MM.1S (cell line): ENCODE data around the gene TAF5.
A peak's percentile ranks its signal among the peaks of the same experiment; 100 is the strongest.
"Not testable (repeated sequence)": the region's sequence is repeated elsewhere in the genome, so short reads cannot be mapped to it uniquely, and the experiment has no call there.

Source experiments
- DNase-seq: peaks from one replicate; pipeline ENCODE4 v3.0.0-alpha.2; 2015
- H2AFZ ChIP-seq: fragments of 300-600 bp; sonication (generic); 2 replicates; pipeline ENCODE4 v1.6.0; 2016; ENCODE audit warnings: antibody characterized with exemption, low read length
- H3F3A ChIP-seq: fragments of 300-600 bp; sonication (generic); 2 replicates; pipeline ENCODE4 v1.6.1; 2016; ENCODE audit warnings: mild to moderate bottlenecking, antibody characterized with exemption, low read length, moderate library complexity, mixed read lengths; ENCODE audit not compliant: insufficient read depth
- H3K27ac ChIP-seq: fragments of 300-600 bp; sonication (generic); 2 replicates; pipeline ENCODE4 v1.5.1; 2016; ENCODE audit warnings: mild to moderate bottlenecking, low read length
- H3K27me3 ChIP-seq: fragments of 300-600 bp; sonication (generic); replicated peaks from 2 replicates; pipeline ENCODE4 v1.6.0; 2016; ENCODE audit warnings: low read length; ENCODE audit not compliant: insufficient read depth
- H3K36me3 ChIP-seq: fragments of 300-600 bp; sonication (generic); replicated peaks from 2 replicates; pipeline ENCODE4 v1.6.1; 2016; ENCODE audit warnings: mild to moderate bottlenecking, low read length, mixed read lengths; ENCODE audit not compliant: insufficient read depth
- H3K4me1 ChIP-seq: fragments of 300-600 bp; sonication (generic); 2 replicates; pipeline ENCODE4 v1.6.1; 2016; ENCODE audit warnings: low read length, mixed read lengths
- H3K4me2 ChIP-seq: fragments of 300-600 bp; sonication (generic); 2 replicates; pipeline ENCODE4 v1.6.0; 2016; ENCODE audit warnings: low read depth, low read length
- H3K4me3 ChIP-seq: fragments of 300-600 bp; sonication (generic); 2 replicates; pipeline ENCODE4 v1.5.1; 2016; ENCODE audit warnings: low read length, mixed read lengths
- H3K79me2 ChIP-seq: fragments of 300-600 bp; sonication (generic); 2 replicates; pipeline ENCODE4 v1.6.1; 2016; ENCODE audit warnings: mixed run types, low read length, mixed read lengths
- H3K9ac ChIP-seq: fragments of 300-600 bp; sonication (generic); 2 replicates; pipeline ENCODE4 v1.6.1; 2016; ENCODE audit warnings: low read length, mixed read lengths
- H3K9me2 ChIP-seq: fragments of 300-600 bp; sonication (generic); replicated peaks from 2 replicates; pipeline ENCODE4 v1.6.1; 2016; ENCODE audit warnings: mild to moderate bottlenecking, low read length, mixed read lengths; ENCODE audit not compliant: insufficient read depth
- H3K9me3 ChIP-seq: fragments of 300-600 bp; sonication (generic); replicated peaks from 2 replicates; pipeline ENCODE4 v1.6.1; 2016; ENCODE audit warnings: mild to moderate bottlenecking, low read length, mixed read lengths; ENCODE audit not compliant: insufficient read depth
- H4K20me1 ChIP-seq: fragments of 300-600 bp; sonication (generic); 2 replicates; pipeline ENCODE4 v1.6.1; 2016; ENCODE audit warnings: mild to moderate bottlenecking, low read length, moderate library complexity, mixed read lengths; ENCODE audit not compliant: insufficient read depth
- EZH2 ChIP-seq: fragments of 300-600 bp; sonication (generic); optimal IDR thresholded peaks from 2 replicates; pipeline ENCODE3; 2017; ENCODE audit warnings: low read depth, mild to moderate bottlenecking, antibody characterized with exemption, low read length, mixed read lengths
- EZH2phosphoT487 ChIP-seq: fragments of 300-600 bp; sonication (generic); IDR thresholded peaks from 2 replicates; pipeline ENCODE4 v1.6.1; 2018; ENCODE audit warnings: antibody characterized with exemption, low read length
- TF ChIP-seq, protein P1 (sequence below): fragments of 300-600 bp; sonication (generic); IDR thresholded peaks from 2 replicates; pipeline ENCODE4 v1.5.1; 2016; ENCODE audit warnings: antibody characterized with exemption, low read length, mixed read lengths

The TAF5 gene

DNA sequence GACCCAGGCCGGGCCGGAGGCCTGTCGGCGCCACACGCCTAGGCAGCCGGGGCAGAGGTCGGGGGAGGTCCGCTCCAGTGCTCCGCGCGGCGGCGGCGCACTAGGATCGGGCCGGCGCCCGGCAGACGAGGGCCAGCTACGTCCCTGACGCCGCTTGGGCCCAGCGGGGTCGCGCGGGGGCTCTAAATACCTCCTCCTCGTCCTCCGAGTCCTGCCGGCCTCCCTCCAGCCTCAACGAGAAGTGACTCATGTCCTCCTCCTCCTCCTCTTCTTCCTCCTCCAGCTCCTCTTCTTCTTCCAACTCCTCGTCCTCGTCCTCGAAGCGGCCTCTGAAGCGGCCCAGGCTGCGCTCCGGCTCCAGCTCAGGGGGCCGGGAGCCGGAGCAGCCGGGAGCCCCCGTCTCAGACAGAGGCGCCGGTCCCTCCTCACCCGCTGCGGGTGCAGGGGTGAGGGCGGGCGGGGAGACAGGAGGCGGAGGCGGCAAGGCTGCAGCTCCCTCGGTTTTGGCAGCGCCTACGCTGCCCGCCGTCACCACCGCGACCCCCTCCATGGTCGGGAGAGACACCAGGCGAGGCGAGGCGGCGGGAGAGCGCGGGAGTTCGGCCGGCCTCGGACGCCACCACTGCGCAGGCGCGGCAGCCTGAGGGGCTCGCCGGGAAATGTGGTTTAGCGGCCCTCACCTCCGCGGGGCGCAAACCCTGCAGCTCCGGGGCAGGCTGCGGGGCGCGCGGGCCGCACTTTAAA lies 17.1 kb upstream of the TAF5 start, which contains the start of gene PCGF6:
Gene PCGF6 (minus strand): TSS at position 624 of the 744 bp plus-strand sequence. CDS start 74 bp downstream, at position 550.
- peak; percentile 82 for DNase-seq
- Histone ChIP-seq H3F3A (peaks cover 3% of the 10 kb centered on the region; the same call in 1 of the 2 replicates), H3K4me2 (peak within 1 kb of the TSS; percentile 86), H3K79me2 (peaks cover 26% of the 10 kb centered on the region), H3K36me3 (no peaks in the 10 kb centered on the region; the same call in 1 of the 2 replicates), H2AFZ (peak within 1 kb of the TSS; percentile 80), H3K9me3 (no peaks in the 10 kb centered on the region), H3K9ac (peak within 1 kb of the TSS; percentile 93), H3K27ac (peak within 1 kb of the TSS; percentile 54; the same call in 1 of the 2 replicates), H3K4me3 (peak within 1 kb of the TSS; percentile 94), H3K4me1 (0 out of 2 replicates have a peak, but pooled peaks cover 3% of the 10 kb centered on the region), H3K27me3 (no peaks in the 10 kb centered on the region), H4K20me1 (no peaks in the 10 kb centered on the region), H3K9me2 (no peaks in the 10 kb centered on the region)
- TF ChIP-seq EZH2phosphoT487, result no peak

DNA sequence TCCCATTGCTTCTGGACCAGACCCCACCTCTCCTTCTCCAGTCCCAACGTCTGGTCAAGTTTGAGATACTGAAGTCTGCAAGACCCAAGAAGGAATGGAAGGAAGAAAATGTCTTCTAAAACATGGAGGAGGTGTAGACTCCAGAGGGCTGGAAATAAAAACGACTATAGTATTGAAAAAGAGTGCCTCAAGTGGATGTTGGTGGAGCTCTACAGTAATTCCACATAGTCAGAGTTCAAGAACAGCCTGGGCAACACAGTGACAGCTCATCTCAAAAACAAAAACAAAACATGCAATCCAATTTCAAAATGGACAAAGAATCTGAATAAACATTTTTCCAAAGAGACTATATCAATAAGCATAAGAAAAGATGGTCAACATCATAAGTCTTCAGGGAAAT lies 14.5 kb upstream of the TAF5 start:
- Histone ChIP-seq H3K4me2 (no peak overlapping the region), H3F3A (peaks cover 3% of the 10 kb centered on the region; the same call in 1 of the 2 replicates), H3K4me1 (0 out of 2 replicates have a peak, but pooled peaks cover 3% of the 10 kb centered on the region), H3K4me3 (no peak overlapping the region), H3K9ac (no peak overlapping the region), H3K27me3 (no peaks in the 10 kb centered on the region), H3K9me3 (no peaks in the 10 kb centered on the region), H3K79me2 (peaks cover 26% of the 10 kb centered on the region), H3K27ac (no peak overlapping the region), H2AFZ (no peak overlapping the region), H3K9me2 (no peaks in the 10 kb centered on the region), H3K36me3 (no peaks in the 10 kb centered on the region), H4K20me1 (no peaks in the 10 kb centered on the region)
- TF ChIP-seq EZH2 (no peak), EZH2phosphoT487 (no peak)
- TF ChIP-seq, protein P1, sequence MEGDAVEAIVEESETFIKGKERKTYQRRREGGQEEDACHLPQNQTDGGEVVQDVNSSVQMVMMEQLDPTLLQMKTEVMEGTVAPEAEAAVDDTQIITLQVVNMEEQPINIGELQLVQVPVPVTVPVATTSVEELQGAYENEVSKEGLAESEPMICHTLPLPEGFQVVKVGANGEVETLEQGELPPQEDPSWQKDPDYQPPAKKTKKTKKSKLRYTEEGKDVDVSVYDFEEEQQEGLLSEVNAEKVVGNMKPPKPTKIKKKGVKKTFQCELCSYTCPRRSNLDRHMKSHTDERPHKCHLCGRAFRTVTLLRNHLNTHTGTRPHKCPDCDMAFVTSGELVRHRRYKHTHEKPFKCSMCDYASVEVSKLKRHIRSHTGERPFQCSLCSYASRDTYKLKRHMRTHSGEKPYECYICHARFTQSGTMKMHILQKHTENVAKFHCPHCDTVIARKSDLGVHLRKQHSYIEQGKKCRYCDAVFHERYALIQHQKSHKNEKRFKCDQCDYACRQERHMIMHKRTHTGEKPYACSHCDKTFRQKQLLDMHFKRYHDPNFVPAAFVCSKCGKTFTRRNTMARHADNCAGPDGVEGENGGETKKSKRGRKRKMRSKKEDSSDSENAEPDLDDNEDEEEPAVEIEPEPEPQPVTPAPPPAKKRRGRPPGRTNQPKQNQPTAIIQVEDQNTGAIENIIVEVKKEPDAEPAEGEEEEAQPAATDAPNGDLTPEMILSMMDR, result no peak
- DNase-seq, result no peak

DNA sequence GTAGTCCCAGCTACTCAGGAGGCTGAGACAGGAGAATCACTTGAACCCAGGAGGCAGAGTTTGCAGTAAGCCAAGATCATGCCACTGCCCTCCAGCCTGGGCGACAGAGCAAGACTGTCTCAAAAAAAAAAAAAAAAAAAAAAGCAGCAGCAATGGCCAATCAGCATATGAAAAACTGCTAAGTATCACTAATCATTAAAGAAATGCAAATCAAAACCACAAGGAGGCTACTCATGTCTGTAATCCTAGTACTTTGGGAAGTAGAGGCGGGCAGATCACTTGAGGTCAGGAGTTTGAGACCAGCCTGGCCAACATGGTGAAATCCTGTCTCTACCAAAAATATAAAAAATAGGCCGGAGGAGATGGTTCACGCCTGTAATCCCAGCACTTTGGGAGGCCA lies 13.2 kb upstream of the TAF5 start:
- H3K4me2 ChIP-seq, H3K27ac ChIP-seq, H3K4me1 ChIP-seq, H3F3A ChIP-seq, H3K27me3 ChIP-seq, H2AFZ ChIP-seq, H3K4me3 ChIP-seq, H4K20me1 ChIP-seq, H3K9me3 ChIP-seq, H3K9ac ChIP-seq, H3K9me2 ChIP-seq, H3K36me3 ChIP-seq, DNase-seq: not testable (repeated sequence)
- peaks cover 16% of the 10 kb centered on the region for H3K79me2 ChIP-seq

DNA sequence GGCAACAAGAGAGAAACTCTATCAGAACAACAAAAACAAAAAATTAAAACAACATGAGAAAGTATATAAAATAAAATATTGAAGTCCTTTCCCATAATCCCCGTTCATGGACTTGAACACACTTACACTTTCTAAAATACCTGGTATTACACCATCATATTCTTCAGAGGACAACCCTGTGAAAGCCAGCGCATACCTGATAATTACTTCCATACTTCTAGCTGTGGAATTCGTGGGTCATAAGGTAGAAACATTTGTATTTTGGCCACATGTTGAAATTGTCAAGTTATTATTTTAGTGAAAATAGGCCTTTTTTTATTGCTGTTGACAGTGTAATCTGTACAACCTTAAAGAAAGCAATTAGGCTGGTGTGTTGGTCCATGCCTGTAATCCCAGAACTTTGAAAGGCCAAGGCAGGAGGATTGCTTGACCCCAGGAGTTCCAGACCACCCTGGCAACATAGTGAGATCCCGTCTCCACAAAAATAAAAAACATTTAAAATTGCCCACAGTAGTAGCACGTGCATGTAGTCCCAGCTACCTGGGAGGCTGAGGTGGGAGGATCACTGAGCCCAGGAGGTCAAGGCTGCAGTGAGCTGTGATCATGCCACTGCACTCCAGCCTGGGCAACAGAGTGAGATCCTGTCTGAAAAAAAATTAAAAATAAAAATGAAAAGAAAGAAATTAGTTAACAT lies 11.7 kb upstream of the TAF5 start:
- TF ChIP-seq EZH2phosphoT487 (no peak), EZH2 (no peak)
- TF ChIP-seq, protein P1, result no peak
- no peak overlapping the region for H3K4me3 ChIP-seq
- no peak overlapping the region for H3K9ac ChIP-seq
- H2AFZ ChIP-seq, result no peak overlapping the region
- H4K20me1 ChIP-seq, result no peaks in the 10 kb centered on the region
- DNase-seq, result no peak
- H3K36me3 ChIP-seq, result no peaks in the 10 kb centered on the region
- 0 out of 2 replicates have a peak, but pooled peaks cover 3% of the 10 kb centered on the region for H3K4me1 ChIP-seq
- H3K27ac ChIP-seq, result no peak overlapping the region
- H3F3A ChIP-seq, result no peaks in the 10 kb centered on the region
- H3K79me2 ChIP-seq, result peaks cover under 1% of the 10 kb centered on the region; the same call in 1 of the 2 replicates
- H3K9me3 ChIP-seq, result no peaks in the 10 kb centered on the region
- H3K9me2 ChIP-seq, result no peaks in the 10 kb centered on the region
- no peak overlapping the region for H3K4me2 ChIP-seq
- no peaks in the 10 kb centered on the region for H3K27me3 ChIP-seq

DNA sequence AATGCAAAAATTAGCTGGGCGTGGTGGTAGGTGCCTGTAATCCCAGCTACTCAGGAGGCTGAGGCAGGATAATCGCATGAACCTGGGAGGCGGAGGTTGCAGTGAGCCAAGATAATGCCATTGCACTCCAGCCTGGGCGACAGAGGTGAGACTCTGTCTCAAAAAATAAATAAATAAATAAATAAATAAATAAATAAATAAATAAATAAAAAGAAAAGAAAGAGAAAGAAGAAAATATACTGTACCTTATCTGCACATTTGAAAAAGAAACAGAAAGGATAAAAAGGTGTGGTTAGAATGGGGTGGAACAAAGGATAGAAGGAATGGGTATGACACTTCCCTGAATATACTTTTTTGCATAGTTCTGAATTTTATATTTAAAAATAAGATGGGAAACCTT lies 8.3 kb upstream of the TAF5 start:
- not testable (repeated sequence) for H3K4me1 ChIP-seq, H2AFZ ChIP-seq, H3K79me2 ChIP-seq, H3K9me2 ChIP-seq, H3K4me3 ChIP-seq, H3F3A ChIP-seq, H3K9me3 ChIP-seq, H3K27ac ChIP-seq, H3K36me3 ChIP-seq, H3K9ac ChIP-seq, H3K27me3 ChIP-seq, DNase-seq, H3K4me2 ChIP-seq, H4K20me1 ChIP-seq

DNA sequence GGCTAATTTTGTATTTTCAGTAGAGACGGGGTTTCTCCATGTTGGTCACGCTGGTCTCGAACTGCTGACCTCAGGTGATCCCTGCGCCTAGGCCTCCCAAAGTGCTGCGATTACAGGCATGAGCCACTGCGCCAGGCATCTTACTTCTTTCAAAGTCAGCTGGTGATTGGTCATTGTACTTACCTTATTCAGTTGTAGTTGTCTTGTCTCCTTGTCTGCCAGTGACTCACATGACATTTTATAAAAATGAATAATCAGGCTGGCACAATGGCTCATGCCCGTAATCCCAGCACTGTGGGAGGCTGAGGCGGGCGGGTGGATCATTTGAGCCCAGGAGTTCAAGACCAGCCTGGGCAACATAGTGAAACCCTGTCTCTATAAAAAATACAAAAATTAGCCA lies 7.0 kb upstream of the TAF5 start:
- H3F3A ChIP-seq, H3K4me2 ChIP-seq, H3K9me3 ChIP-seq, H3K9ac ChIP-seq, H3K4me1 ChIP-seq, H3K4me3 ChIP-seq, H3K79me2 ChIP-seq, H3K9me2 ChIP-seq, H3K27ac ChIP-seq, DNase-seq, H4K20me1 ChIP-seq, H3K27me3 ChIP-seq, H3K36me3 ChIP-seq, H2AFZ ChIP-seq: not testable (repeated sequence)
